GM21529 (cell line): ENCODE results near the gene AOPEP.

Experiments used
- ATAC-seq: cut with Tn5 transposase; IDR thresholded peaks from one replicate; pipeline ENCODE4 v1.9.1; 2021; ENCODE audit not compliant: unreplicated experiment

The AOPEP gene

GRCh38 chr9:94758880-94759279 lies 32.4 kb downstream of the AOPEP start:
- ATAC-seq, result no peak

GRCh38 chr9:94760010-94760409 lies 33.5 kb downstream of the AOPEP start:
- no peak for ATAC-seq

DNA sequence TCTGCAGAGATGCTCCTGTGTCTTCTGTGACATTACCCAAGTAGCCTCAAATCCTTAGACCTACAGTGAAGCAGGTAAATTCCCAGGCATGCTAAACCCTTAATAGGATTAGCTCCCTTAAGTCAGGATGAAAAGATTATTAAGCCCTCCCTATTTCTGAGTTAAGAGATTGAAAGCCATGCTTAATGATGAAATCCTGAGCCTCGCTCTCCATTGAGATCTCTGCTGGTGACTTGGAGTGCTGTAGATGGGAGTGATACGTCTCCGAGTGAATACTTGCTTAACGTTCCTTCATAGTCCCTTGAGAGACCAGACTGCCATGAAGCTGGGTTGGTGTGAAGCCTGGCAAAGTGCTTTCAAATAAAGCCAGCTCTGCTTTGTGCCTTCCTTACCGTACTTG lies 34.2 kb downstream of the AOPEP start:
- ATAC-seq, result no peak

DNA sequence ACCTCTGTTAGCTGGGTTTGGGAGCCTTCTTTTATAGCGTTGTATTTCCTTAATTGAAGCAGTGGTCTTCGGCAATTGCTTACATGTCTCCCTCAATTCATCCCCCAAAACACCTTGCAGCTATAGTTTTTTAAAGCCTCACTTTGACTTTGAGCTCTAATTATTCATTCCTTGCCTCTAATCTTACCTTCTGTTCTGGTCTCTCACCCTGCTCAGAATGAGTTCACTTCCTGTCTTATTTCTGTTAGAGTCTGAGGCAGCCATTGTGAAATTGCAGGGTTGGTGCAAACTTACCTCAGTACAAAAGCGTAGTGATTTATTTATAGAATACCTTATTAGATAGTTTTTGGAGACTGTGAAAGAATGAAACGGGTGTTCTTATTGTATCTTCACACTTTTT lies 35.0 kb downstream of the AOPEP start:
- no peak for ATAC-seq

DNA sequence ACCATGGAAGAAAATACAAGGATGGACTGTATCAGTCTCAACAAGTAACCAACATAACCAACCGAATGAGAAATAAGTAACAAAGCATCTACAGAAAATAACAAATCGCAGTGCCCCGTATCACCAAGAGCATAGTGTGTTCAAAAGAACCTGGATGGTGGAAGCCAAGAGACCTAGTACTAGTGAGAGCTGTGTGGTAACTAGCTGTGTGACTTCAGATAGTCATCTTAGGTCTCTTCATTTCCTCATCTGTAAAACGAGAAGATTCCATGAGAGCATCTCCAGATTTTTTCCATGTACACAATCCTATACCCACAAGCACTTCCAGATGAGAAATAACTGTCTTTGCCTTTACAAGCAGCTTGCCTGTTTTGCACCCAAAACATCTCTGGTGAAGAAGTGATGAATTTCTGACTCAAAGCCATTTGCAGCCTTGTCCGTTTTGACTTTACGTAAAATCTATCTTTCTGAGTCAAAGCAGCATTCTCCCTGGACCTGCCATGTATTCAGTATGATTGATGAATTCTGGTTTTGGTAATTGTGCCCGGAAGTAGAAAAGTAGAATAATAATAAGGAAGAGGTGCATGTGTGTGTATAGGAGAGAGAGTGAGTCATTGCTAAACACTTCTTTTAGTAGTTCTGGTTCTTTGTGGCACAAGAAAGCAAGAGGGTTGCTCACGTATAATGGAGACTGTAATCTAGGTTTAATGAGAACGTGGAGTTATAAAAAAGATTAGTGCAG lies 41.0 kb downstream of the AOPEP start:
- ATAC-seq, result no peak

GRCh38 chr9:94768766-94769165 lies 42.3 kb downstream of the AOPEP start:
- ATAC-seq, result no peak

GRCh38 chr9:94770334-94770733 lies 43.8 kb downstream of the AOPEP start:
- no peak for ATAC-seq

DNA sequence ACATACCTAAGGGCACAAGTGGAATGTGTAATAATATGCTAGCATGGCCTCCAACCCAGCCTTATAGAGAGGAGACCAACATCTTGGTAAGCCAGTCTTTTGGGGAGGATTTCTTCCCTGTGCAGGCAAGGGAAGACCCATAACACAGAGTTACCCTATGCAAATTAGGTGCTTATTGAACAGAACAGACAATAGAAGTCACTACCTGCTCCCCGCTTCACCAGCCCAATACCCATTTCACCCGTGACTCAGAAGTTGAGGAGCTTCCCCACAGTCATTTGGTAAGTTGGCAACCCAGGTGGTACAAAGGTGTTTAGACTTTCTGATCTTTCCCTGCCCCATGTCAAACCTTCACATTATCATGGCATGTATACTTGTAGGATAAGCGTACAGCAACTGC lies 44.6 kb downstream of the AOPEP start:
- no peak for ATAC-seq

GRCh38 chr9:94772144-94772543 lies 45.6 kb downstream of the AOPEP start:
- ATAC-seq, result no peak

- no peak for ATAC-seq
Observed at GRCh38 chr9:94772639-94773303, 46.3 kb downstream of the AOPEP start.

DNA sequence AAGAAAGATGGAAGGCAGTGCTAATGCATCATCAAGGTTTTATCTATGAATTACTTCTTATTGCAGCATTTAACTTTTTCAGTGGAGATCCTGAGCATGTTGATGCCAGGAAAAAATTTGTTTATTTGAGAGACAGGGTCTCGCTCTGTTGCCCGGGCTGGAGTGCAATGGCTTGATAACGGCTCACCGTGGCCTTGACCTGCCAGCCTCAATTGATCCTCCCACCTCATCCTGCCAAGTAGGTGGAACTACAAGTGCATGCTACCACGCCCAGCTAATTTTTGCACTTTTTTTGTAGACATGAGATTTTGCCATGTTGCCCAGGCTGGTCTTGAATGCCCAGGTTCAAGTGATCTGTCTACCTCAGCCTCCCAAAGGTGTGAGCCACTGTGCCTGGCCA lies 47.2 kb downstream of the AOPEP start:
- ATAC-seq, result no peak

DNA sequence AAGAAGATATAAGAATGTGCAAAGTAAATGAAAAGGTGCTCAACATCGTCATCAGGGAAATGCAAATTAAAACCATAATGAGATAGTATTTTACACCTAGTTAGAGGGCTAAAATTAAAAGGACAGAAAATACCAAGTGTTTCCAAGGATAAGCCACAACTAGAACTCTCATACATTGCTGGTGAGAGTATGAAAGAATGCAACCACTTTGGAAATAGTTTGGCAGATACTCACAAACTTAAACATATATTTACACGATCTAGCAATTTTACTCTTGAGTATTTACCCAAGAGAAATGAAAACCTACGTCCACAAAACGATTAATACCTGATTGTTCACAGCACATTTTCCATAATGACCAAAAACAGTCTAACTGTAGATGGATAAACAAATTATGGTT lies 51.5 kb downstream of the AOPEP start:
- ATAC-seq, result no peak

GRCh38 chr9:94779031-94779430 lies 52.5 kb downstream of the AOPEP start:
- no peak for ATAC-seq

GRCh38 chr9:94779693-94780290 lies 53.3 kb downstream of the AOPEP start:
- ATAC-seq, result no peak

DNA sequence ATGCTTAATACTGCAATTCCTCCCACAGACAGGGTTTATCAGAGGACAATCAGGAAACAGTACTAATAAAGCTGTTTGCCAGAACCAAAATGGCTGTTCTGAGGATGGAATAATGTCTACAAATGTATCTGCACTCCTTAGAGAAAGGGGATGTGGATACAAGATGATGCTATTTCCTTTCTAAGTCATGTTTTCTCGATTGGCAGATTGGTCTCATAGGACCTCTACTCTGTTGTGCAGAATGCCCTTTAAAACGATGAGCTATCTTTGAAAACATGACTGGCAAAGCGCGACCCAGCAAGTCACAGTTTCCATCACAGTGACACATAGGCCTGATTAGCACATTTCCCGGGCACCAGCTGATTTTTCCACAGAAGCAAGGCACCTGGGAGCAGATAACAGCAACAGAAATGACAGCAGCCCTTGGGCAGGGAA lies 54.0 kb downstream of the AOPEP start:
- ATAC-seq, result no peak

GRCh38 chr9:94782355-94783101 lies 56.0 kb downstream of the AOPEP start:
- ATAC-seq, result no peak

DNA sequence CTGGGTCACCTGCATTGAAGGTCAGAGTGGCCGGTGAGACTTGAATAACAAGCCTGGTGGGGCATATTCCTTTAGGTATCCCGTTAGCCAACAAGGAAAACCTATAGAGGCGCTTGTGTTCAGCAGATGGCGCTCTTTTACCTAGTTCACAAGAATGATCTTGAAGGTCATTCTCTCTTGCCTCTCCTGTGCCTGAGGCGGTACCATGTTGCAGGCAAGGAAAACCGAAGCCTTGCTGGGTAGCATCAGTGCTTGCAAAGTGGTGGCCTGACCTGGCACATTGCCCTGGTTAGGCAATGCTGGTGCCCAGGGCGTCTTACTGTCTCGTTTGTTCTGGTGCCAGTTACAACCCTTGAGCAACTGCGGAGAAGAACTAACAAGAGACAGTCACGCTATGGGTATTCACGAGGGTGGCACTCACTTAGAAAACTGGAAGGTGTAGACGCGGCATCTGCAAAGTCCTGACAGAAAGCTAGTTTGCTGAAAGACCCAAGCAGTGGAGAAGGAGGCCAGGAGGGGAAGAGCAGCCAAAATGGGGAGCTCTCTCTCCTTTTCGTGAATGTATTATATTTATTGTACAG lies 56.7 kb downstream of the AOPEP start:
- ATAC-seq, result no peak

DNA sequence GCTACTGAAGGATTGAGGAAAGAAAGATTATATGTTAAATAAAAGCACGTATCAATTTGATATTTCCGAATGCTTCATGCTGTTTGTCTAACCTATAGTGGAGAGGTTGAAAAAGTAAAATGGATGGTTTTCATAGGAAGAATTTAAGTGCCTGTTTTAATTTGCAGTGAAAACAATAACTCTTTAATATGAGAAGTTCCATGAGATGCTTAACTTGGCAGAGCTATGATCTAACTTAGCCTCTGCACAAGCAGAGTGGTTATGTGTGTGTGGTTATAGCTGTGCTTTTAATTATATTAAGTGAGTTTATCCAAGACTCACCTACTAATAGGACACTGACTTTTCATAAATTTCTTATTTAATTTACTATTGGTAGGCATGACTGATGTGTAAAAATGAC lies 57.4 kb downstream of the AOPEP start:
- ATAC-seq, result no peak

DNA sequence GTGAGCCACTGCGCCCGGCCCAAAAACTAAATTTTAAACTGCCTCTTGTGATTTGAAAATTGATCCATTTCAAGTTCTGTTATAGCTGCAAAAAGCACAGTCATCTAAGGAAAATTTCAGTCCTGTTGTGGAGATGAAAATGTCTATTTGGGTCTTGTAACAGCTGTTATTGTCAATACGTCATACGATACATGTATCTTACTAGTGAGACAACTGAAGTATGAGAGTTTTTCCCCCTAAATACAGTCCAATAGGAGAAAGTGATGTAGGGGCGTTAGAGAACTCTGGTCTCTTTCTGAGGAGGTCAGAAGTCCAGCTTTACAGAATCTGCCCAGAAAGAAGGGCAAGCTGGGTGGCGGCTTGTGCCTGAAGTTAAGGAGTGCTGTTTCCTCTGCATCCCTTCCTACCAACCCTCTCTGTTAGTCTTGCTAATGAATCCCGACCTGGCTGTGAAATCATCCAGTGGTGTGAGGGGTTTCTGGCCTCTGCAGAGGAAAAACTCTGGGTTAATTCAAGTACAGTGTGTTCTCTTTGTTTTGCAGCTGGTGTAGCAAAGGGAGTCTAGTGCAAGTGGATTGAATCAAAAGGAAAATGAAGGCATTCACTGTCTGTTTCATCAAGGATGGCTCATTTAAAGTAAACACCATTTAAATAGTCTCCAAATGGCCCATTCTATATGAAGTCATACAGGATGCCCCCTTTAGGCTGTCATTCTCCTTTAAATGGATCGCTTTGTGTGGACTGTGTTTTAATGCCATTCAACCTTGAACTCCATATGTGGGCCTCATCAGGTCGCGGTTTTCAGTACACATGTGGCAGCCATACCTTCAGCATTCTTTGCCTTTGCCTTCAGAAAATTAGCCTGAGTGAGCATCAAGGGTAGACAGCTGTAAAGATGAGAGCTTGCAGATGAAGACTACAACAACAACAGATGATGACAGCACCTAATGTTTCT lies 59.0 kb downstream of the AOPEP start:
- ATAC-seq, result no peak

DNA sequence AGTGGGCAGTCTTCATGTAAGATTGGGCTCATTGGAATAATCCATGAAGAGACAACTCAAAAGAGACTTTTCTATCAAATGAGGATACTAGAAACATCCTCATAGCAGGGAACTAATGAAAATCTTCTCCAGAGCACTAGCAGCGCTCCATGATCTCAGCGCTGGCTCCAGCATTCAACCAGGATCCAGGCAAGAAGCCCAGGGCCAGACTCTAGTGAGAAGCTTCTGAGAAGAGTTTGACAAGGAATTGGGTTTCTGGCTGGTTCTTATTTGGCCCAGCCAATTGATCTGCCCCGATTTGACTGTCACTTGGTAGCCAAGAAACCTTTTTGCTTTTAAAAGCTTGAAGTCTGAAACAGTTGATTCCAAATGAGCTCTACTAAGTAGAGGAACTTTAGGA lies 60.1 kb downstream of the AOPEP start:
- ATAC-seq, result no peak
